Mesenchymal stem cell (in vitro differentiated cells and primary cell): ENCODE data around the gene CST3.

Experiments used
- DNase-seq: peaks from one replicate; pipeline ENCODE4 v3.0.0-alpha.2; 2013
- H2AFZ ChIP-seq: one replicate; pipeline ENCODE4 v1.6.1; 2013; ENCODE audit warnings: low read depth, mild to moderate bottlenecking, control low read depth, inconsistent platforms, low read length, moderate library complexity
- H2AK5ac ChIP-seq: 2 replicates; pipeline ENCODE4 v1.6.1; 2013; ENCODE audit warnings: low read length, moderate library complexity, mild to moderate bottlenecking, inconsistent platforms; ENCODE audit not compliant: severe bottlenecking
- H2BK120ac ChIP-seq: one replicate; pipeline ENCODE4 v1.6.1; 2013; ENCODE audit warnings: low read depth, mild to moderate bottlenecking, inconsistent platforms, low read length, moderate library complexity
- H2BK12ac ChIP-seq, 2 experiments: one replicate each; pipeline ENCODE4 v1.6.1; 2013; ENCODE audit warnings: inconsistent platforms in 2 of 2, low read length in 2 of 2, mild to moderate bottlenecking in 2 of 2, moderate library complexity in 2 of 2, control low read depth in 1 of 2
- H2BK15ac ChIP-seq: one replicate; pipeline ENCODE4 v1.6.1; 2013; ENCODE audit warnings: mild to moderate bottlenecking, low read depth, inconsistent platforms; ENCODE audit not compliant: poor library complexity, severe bottlenecking
- H2BK5ac ChIP-seq: 2 replicates; pipeline ENCODE4 v1.6.1; 2013; ENCODE audit warnings: low read depth, mild to moderate bottlenecking, low read length, control low read depth, inconsistent platforms; ENCODE audit not compliant: poor library complexity, severe bottlenecking
- H3K14ac ChIP-seq, 2 experiments: one replicate each; pipeline ENCODE4 v1.6.1; 2013; ENCODE audit warnings: inconsistent platforms in 2 of 2, low read length in 2 of 2, control low read depth in 1 of 2, mild to moderate bottlenecking in 1 of 2, moderate library complexity in 1 of 2
- H3K18ac ChIP-seq, 2 experiments: one replicate each; pipeline ENCODE4 v1.6.1; 2013; ENCODE audit warnings: inconsistent platforms in 2 of 2, low read length in 2 of 2, control low read depth in 1 of 2, low read depth in 1 of 2, mild to moderate bottlenecking in 1 of 2
- H3K23ac ChIP-seq, 2 experiments: one replicate each; pipeline ENCODE4 v1.6.1; 2013; ENCODE audit warnings: inconsistent platforms in 2 of 2, low read length in 2 of 2, mild to moderate bottlenecking in 2 of 2, moderate library complexity in 2 of 2, control low read depth in 1 of 2
- H3K27ac ChIP-seq: 2 replicates; pipeline ENCODE4 v1.5.1; 2013; ENCODE audit warnings: mild to moderate bottlenecking, moderate library complexity, low read length, control low read depth, inconsistent platforms; ENCODE audit not compliant: poor library complexity, severe bottlenecking
- H3K27me3 ChIP-seq, 2 experiments: 2 replicates each; pipeline versions ENCODE4 v1.6.1 to v1.7.0; 2013; ENCODE audit warnings: low read length in 2 of 2, mild to moderate bottlenecking in 2 of 2, moderate library complexity in 2 of 2, control low read depth in 1 of 2, inconsistent platforms in 1 of 2; ENCODE audit not compliant: control insufficient read depth in 1 of 2, insufficient read depth in 1 of 2
- H3K36me3 ChIP-seq, 2 experiments: 2 replicates each; pipeline versions ENCODE4 v1.6.1 to v1.7.0; 2013; ENCODE audit warnings: low read length in 2 of 2, control low read depth in 1 of 2, inconsistent platforms in 1 of 2, low read depth in 1 of 2, mild to moderate bottlenecking in 1 of 2; ENCODE audit not compliant: insufficient read depth in 2 of 2, control insufficient read depth in 1 of 2
- H3K4ac ChIP-seq, 2 experiments: one replicate each; pipeline ENCODE4 v1.6.1; 2013; ENCODE audit warnings: inconsistent platforms in 2 of 2, low read length in 2 of 2, mild to moderate bottlenecking in 2 of 2, moderate library complexity in 2 of 2, control low read depth in 1 of 2, low read depth in 1 of 2
- H3K4me1 ChIP-seq: 2 replicates; pipeline ENCODE4 v1.6.1; 2013; ENCODE audit warnings: low read depth, low read length, control low read depth; ENCODE audit not compliant: control insufficient read depth, insufficient read depth
- H3K4me2 ChIP-seq: 2 replicates; pipeline ENCODE4 v1.6.1; 2013; ENCODE audit warnings: low read length, mild to moderate bottlenecking, inconsistent platforms; ENCODE audit not compliant: poor library complexity, severe bottlenecking
- H3K4me3 ChIP-seq, 2 experiments: 2 replicates each; pipeline versions ENCODE4 v1.5.1 to v1.7.0; 2013; ENCODE audit warnings: low read length in 2 of 2, mild to moderate bottlenecking in 2 of 2, control low read depth in 1 of 2, low read depth in 1 of 2; ENCODE audit not compliant: insufficient read depth in 1 of 2
- H3K79me1 ChIP-seq: replicated peaks from 2 replicates; pipeline ENCODE4 v1.6.1; 2013; ENCODE audit warnings: mild to moderate bottlenecking, control low read depth, low read length, inconsistent platforms; ENCODE audit not compliant: poor library complexity, severe bottlenecking
- H3K9ac ChIP-seq: 2 replicates; pipeline ENCODE4 v1.7.0; 2013; ENCODE audit warnings: mild to moderate bottlenecking, low read length, moderate library complexity
- H3K9me3 ChIP-seq: 2 replicates; pipeline ENCODE4 v1.7.0; 2013; ENCODE audit warnings: mild to moderate bottlenecking, low read length; ENCODE audit not compliant: control insufficient read depth
- H4K8ac ChIP-seq: one replicate; pipeline ENCODE4 v1.6.1; 2013; ENCODE audit warnings: inconsistent platforms, mild to moderate bottlenecking, low read length, moderate library complexity
- H4K91ac ChIP-seq: one replicate; pipeline ENCODE4 v1.6.1; 2013; ENCODE audit warnings: mild to moderate bottlenecking, low read length, inconsistent platforms
- WGBS: methylation state at CpG from one replicate; pipeline ENCODE4 v1.1.7; 2013; ENCODE audit warnings: mixed read lengths; 5-methylcytosine and 5-hydroxymethylcytosine counted together

The CST3 gene

GRCh38 chr20:23631226-23631822, 6.4 kb downstream of the CST3 start:
- no peak overlapping the region for H4K8ac ChIP-seq
- peak overlapping the region in 1 of 2 experiments; percentile 9 for H3K23ac ChIP-seq
- no peak overlapping the region for H2AFZ ChIP-seq
- H2BK12ac ChIP-seq = no peak overlapping the region
- H3K18ac ChIP-seq = no peak overlapping the region
- no peak overlapping the region for H3K4me3 ChIP-seq
- no peak overlapping the region for H4K91ac ChIP-seq
- 98% methylated on average over 9 of the region's 9 CpGs for WGBS
- peaks cover 41% of the 10 kb centered on the region for H3K4me1 ChIP-seq
- no peak overlapping the region for H2BK120ac ChIP-seq
- no peak overlapping the region for H3K4me2 ChIP-seq
- H2AK5ac ChIP-seq = no peak overlapping the region
- H3K27me3 ChIP-seq = no peaks in the 10 kb centered on the region
- peaks cover 11% of the 10 kb centered on the region for H3K9me3 ChIP-seq
- H3K14ac ChIP-seq = no peak overlapping the region
- H2BK15ac ChIP-seq = peak overlapping the region; percentile 41
- no peak overlapping the region for H2BK5ac ChIP-seq
- peaks cover 38 to 51% of the 10 kb centered on the region in 2 experiments for H3K36me3 ChIP-seq
- peaks cover 16% of the 10 kb centered on the region for H3K79me1 ChIP-seq
- no peak overlapping the region for H3K9ac ChIP-seq
- H3K4ac ChIP-seq = no peak overlapping the region
- H3K27ac ChIP-seq = no peak overlapping the region
- no peak for DNase-seq

- no peak overlapping the region for H3K9ac ChIP-seq
- no peak for DNase-seq
- H2BK12ac ChIP-seq = peak overlapping the region in 1 of 2 experiments; percentile 87
- H2BK15ac ChIP-seq = no peak overlapping the region
- H3K14ac ChIP-seq = no peak overlapping the region
- H2AFZ ChIP-seq = no peak overlapping the region
- H3K4me1 ChIP-seq = peaks cover 35% of the 10 kb centered on the region
- H3K9me3 ChIP-seq = peaks cover 11% of the 10 kb centered on the region
- no peaks in the 10 kb centered on the region for H3K27me3 ChIP-seq
- H2AK5ac ChIP-seq = peak overlapping the region; percentile 83
- no peak overlapping the region for H3K4me2 ChIP-seq
- no peak overlapping the region for H2BK120ac ChIP-seq
- H3K4me3 ChIP-seq = no peak overlapping the region
- H3K4ac ChIP-seq = peak overlapping the region in 1 of 2 experiments; percentile 20
- peaks cover 16% of the 10 kb centered on the region for H3K79me1 ChIP-seq
- no peak overlapping the region for H2BK5ac ChIP-seq
- H4K8ac ChIP-seq = no peak overlapping the region
- WGBS = 92% methylated on average over 4 of the region's 4 CpGs
- peaks cover 38 to 46% of the 10 kb centered on the region in 2 experiments for H3K36me3 ChIP-seq
- H3K23ac ChIP-seq = no peak overlapping the region
- H3K18ac ChIP-seq = peak overlapping the region; percentile 16 to 55
- peak overlapping the region; percentile 25 for H4K91ac ChIP-seq
- H3K27ac ChIP-seq = peak overlapping the region; percentile 13
These were observed 7.3 kb downstream of the CST3 start for GRCh38 chr20:23630392-23630849.

GRCh38 chr20:23629542-23630391, 8.0 kb downstream of the CST3 start:
- WGBS = 92% methylated on average over 12 of the region's 12 CpGs
- H3K4ac ChIP-seq = peak overlapping the region in 1 of 2 experiments; percentile 20

GRCh38 chr20:23629017-23629541, 8.7 kb downstream of the CST3 start:
- Histone ChIP-seq H3K4me1 (peaks cover 21% of the 10 kb centered on the region), H3K4me2 (no peak overlapping the region), H2BK120ac (no peak overlapping the region), H3K27me3 (no peaks in the 10 kb centered on the region), H3K27ac (peak overlapping the region; percentile 6), H4K8ac (no peak overlapping the region), H3K18ac (peak overlapping the region in 1 of 2 experiments; percentile 46), H2BK12ac (peak overlapping the region in 1 of 2 experiments; percentile 38), H3K4ac (no peak overlapping the region), H3K9me3 (peaks cover 11% of the 10 kb centered on the region), H3K9ac (no peak overlapping the region), H3K79me1 (peaks cover 9% of the 10 kb centered on the region), H3K23ac (no peak overlapping the region), H2AFZ (no peak overlapping the region), H3K14ac (no peak overlapping the region), H2AK5ac (no peak overlapping the region), H3K36me3 (peaks cover 28 to 32% of the 10 kb centered on the region in 2 experiments), H2BK15ac (peak overlapping the region; percentile 73), H4K91ac (no peak overlapping the region), H2BK5ac (no peak overlapping the region), H3K4me3 (no peak overlapping the region)
- WGBS = 3% methylated on average over 7 of the region's 7 CpGs
- peak; percentile 85 for DNase-seq

More at GRCh38 chr20:23629542-23630391, 8.0 kb downstream of the CST3 start:
- Histone ChIP-seq H3K9me3 (peaks cover 11% of the 10 kb centered on the region), H3K4me3 (no peak overlapping the region), H3K27me3 (no peaks in the 10 kb centered on the region), H3K23ac (peak overlapping the region in 1 of 2 experiments; percentile 54), H4K8ac (peak overlapping the region; percentile 65), H3K18ac (peak overlapping the region; percentile 59 to 64), H2BK12ac (peak overlapping the region; percentile 38 to 87), H2BK15ac (no peak overlapping the region), H3K4me2 (no peak overlapping the region), H3K36me3 (peaks cover 34 to 39% of the 10 kb centered on the region in 2 experiments), H3K4me1 (peaks cover 28% of the 10 kb centered on the region), H2AK5ac (peak overlapping the region; percentile 83), H2BK120ac (no peak overlapping the region), H3K79me1 (peaks cover 11% of the 10 kb centered on the region), H3K14ac (peak overlapping the region in 1 of 2 experiments; percentile 46), H3K9ac (no peak overlapping the region), H4K91ac (peak overlapping the region; percentile 64), H2AFZ (no peak overlapping the region), H3K27ac (peak overlapping the region; percentile 13), H2BK5ac (no peak overlapping the region)
- DNase-seq = no peak
